Neural cell (in vitro differentiated cells): ENCODE data around the gene GOLGA8A.

ENCODE experiments used
- EP300 ChIP-seq: fragments of 450-650 bp; conservative IDR thresholded peaks from 2 replicates; pipeline ENCODE4 v1.6.1; 2014; ENCODE audit warnings: antibody characterized with exemption, mild to moderate bottlenecking, moderate library complexity; ENCODE audit not compliant: poor library complexity, severe bottlenecking
- EZH2 ChIP-seq: fragments of 200-600, 300-800 bp; shearing (Covaris generic), sonication (generic); IDR thresholded peaks from 2 replicates; pipeline ENCODE4 v1.6.1; 2014; ENCODE audit warnings: antibody characterized with exemption, low read length, borderline replicate concordance, mild to moderate bottlenecking; ENCODE audit not compliant: insufficient read depth, poor library complexity, severe bottlenecking
- MXI1 ChIP-seq: fragments of 450-650 bp; conservative IDR thresholded peaks from 2 replicates; pipeline ENCODE4 v1.6.1; 2014; ENCODE audit warnings: antibody characterized with exemption, mild to moderate bottlenecking; ENCODE audit not compliant: poor library complexity, severe bottlenecking
- POLR2AphosphoS5 ChIP-seq: IDR thresholded peaks from 2 replicates; pipeline ENCODE4 v1.6.1; 2012
- RAD21 ChIP-seq: fragments of 450-650 bp; conservative IDR thresholded peaks from 2 replicates; pipeline ENCODE4 v1.6.1; 2014; ENCODE audit warnings: antibody characterized with exemption, mild to moderate bottlenecking, moderate library complexity
- SMC3 ChIP-seq: fragments of 450-650 bp; conservative IDR thresholded peaks from 2 replicates; pipeline ENCODE4 v1.6.1; 2014; ENCODE audit warnings: antibody characterized with exemption, mild to moderate bottlenecking, moderate library complexity; ENCODE audit not compliant: poor library complexity
- TAF1 ChIP-seq: IDR thresholded peaks from 2 replicates; pipeline ENCODE4 v1.6.1; 2012; ENCODE audit warnings: low read depth
- TF ChIP-seq, protein P1 (sequence below): fragments of 450-650 bp; IDR thresholded peaks from 2 replicates; pipeline ENCODE4 v1.5.1; 2014; ENCODE audit warnings: antibody characterized with exemption, mild to moderate bottlenecking, moderate library complexity; ENCODE audit not compliant: poor library complexity, severe bottlenecking
- TF ChIP-seq, protein P2 (sequence below): IDR thresholded peaks from 2 replicates; pipeline ENCODE4 v1.6.1; 2012; ENCODE audit warnings: borderline replicate concordance

DNA sequence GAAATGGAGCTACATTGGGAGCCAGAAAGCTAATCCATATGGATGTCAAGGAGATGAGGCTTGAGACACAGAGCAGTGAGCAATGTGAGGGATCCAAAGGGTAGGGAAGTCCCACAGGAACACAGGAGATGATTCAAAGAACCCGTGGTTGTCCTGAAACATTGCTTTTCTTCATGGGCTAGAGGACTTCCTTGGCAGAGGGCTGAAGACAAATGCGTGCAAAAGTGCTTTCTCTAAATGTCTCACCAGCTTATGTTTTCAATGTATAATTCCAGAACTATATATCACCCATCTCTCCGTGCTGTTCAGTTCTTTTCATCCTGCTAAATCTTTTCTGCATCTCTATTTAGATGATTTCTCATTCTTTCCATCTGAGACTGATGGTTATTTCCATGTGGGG lies 46.0 kb upstream of the GOLGA8A start:
- no peak for TF ChIP-seq TAF1
- TF ChIP-seq, protein P1, sequence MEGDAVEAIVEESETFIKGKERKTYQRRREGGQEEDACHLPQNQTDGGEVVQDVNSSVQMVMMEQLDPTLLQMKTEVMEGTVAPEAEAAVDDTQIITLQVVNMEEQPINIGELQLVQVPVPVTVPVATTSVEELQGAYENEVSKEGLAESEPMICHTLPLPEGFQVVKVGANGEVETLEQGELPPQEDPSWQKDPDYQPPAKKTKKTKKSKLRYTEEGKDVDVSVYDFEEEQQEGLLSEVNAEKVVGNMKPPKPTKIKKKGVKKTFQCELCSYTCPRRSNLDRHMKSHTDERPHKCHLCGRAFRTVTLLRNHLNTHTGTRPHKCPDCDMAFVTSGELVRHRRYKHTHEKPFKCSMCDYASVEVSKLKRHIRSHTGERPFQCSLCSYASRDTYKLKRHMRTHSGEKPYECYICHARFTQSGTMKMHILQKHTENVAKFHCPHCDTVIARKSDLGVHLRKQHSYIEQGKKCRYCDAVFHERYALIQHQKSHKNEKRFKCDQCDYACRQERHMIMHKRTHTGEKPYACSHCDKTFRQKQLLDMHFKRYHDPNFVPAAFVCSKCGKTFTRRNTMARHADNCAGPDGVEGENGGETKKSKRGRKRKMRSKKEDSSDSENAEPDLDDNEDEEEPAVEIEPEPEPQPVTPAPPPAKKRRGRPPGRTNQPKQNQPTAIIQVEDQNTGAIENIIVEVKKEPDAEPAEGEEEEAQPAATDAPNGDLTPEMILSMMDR: no peak
- TF ChIP-seq, protein P2, sequence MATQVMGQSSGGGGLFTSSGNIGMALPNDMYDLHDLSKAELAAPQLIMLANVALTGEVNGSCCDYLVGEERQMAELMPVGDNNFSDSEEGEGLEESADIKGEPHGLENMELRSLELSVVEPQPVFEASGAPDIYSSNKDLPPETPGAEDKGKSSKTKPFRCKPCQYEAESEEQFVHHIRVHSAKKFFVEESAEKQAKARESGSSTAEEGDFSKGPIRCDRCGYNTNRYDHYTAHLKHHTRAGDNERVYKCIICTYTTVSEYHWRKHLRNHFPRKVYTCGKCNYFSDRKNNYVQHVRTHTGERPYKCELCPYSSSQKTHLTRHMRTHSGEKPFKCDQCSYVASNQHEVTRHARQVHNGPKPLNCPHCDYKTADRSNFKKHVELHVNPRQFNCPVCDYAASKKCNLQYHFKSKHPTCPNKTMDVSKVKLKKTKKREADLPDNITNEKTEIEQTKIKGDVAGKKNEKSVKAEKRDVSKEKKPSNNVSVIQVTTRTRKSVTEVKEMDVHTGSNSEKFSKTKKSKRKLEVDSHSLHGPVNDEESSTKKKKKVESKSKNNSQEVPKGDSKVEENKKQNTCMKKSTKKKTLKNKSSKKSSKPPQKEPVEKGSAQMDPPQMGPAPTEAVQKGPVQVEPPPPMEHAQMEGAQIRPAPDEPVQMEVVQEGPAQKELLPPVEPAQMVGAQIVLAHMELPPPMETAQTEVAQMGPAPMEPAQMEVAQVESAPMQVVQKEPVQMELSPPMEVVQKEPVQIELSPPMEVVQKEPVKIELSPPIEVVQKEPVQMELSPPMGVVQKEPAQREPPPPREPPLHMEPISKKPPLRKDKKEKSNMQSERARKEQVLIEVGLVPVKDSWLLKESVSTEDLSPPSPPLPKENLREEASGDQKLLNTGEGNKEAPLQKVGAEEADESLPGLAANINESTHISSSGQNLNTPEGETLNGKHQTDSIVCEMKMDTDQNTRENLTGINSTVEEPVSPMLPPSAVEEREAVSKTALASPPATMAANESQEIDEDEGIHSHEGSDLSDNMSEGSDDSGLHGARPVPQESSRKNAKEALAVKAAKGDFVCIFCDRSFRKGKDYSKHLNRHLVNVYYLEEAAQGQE: no peak
- no peak for TF ChIP-seq RAD21
- no peak for TF ChIP-seq POLR2AphosphoS5
- TF ChIP-seq EZH2: no peak
- TF ChIP-seq MXI1: no peak
- no peak for TF ChIP-seq EP300
- TF ChIP-seq SMC3: no peak
